Cardiac muscle cell (in vitro differentiated cells and primary cell): ENCODE measurements around the gene RORB. TPM values are rescaled to one million over a fixed set of nuclear protein-coding genes. Genes with fewer than 3 reads are reported as not detected.

Experiments
- DNase-seq, 2 donors: peaks; one replicate each; pipeline versions ENCODE4 v3.0.0 to v3.0.0-alpha.2; 2010 to 2017; ENCODE audit warnings: low read depth in 1 of 2, low spot score in 1 of 2
- H3K27ac ChIP-seq: fragments of 200-600 bp; sonication (generic); 2 replicates; pipeline ENCODE4 v1.5.1; 2016
- H3K27me3 ChIP-seq: fragments of 200-600 bp; sonication (generic); 2 replicates; pipeline ENCODE4 v1.6.0; 2016; ENCODE audit warnings: control low read depth
- H3K36me3 ChIP-seq: fragments of 200-600 bp; sonication (generic); 2 replicates; pipeline ENCODE4 v1.5.1; 2016; ENCODE audit warnings: control low read depth
- H3K4me1 ChIP-seq: fragments of 200-600 bp; sonication (generic); 2 replicates; pipeline ENCODE4 v1.8.1; 2017; ENCODE audit warnings: low read depth, mild to moderate bottlenecking, mixed run types
- H3K4me3 ChIP-seq: fragments of 200-600 bp; sonication (generic); 2 replicates; pipeline ENCODE4 v1.5.1; 2016; ENCODE audit warnings: mild to moderate bottlenecking
- H3K9me3 ChIP-seq: fragments of 200-600 bp; sonication (generic); 2 replicates; pipeline ENCODE4 v1.5.1; 2017; ENCODE audit warnings: low read depth, mild to moderate bottlenecking, control low read depth
- polyA plus RNA-seq: library from polyadenylated mRNA; unstranded; fragments of >200 nt; fragmentation: Nextera tagmentation; extraction: Ambion mirVana; gene quantifications from 2 replicates; pipeline ENCODE4 v1.2.1, GENCODE V29; 2016
- total RNA-seq: library from RNA; depleted of rRNA; stranded (reverse); fragments of >200 nt; gene quantifications from 2 replicates; pipeline ENCODE4 v1.2.3, GENCODE V29; 2016
- TF ChIP-seq, protein P1 (sequence below): IDR thresholded peaks from 2 replicates; pipeline ENCODE4 v1.5.1; 2012; ENCODE audit warnings: low read depth, mild to moderate bottlenecking, low read length

The RORB gene
- total and polyA plus RNA-seq, 2 experiments from 2014 or later: 0.03 TPM; not detected in 1

DNA sequence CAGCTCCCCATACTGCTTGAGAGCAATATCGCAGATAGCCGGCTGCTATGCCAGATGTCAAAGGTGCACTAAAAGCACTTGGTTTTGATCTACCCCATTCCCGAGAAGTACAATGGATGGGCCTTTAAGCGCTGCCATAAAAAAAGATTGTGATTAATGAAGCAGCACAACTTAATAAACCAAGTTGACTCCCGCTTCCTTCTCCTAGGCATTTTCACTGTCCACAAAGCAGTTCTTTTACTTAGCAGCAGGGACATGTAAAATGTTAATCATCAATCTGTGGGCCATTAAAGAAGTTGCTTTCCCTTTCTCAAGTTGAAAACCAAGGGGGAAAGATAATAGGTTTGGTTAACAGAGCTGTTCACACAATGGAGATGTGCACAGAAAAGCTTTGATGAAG is 214.2 kb downstream of the RORB start:
- Histone ChIP-seq H3K9me3 (no peaks in the 10 kb centered on the region), H3K36me3 (no peaks in the 10 kb centered on the region), H3K27ac (no peak overlapping the region), H3K4me3 (no peak overlapping the region), H3K27me3 (no peaks in the 10 kb centered on the region), H3K4me1 (no peaks in the 10 kb centered on the region)
- TF ChIP-seq, protein P1, sequence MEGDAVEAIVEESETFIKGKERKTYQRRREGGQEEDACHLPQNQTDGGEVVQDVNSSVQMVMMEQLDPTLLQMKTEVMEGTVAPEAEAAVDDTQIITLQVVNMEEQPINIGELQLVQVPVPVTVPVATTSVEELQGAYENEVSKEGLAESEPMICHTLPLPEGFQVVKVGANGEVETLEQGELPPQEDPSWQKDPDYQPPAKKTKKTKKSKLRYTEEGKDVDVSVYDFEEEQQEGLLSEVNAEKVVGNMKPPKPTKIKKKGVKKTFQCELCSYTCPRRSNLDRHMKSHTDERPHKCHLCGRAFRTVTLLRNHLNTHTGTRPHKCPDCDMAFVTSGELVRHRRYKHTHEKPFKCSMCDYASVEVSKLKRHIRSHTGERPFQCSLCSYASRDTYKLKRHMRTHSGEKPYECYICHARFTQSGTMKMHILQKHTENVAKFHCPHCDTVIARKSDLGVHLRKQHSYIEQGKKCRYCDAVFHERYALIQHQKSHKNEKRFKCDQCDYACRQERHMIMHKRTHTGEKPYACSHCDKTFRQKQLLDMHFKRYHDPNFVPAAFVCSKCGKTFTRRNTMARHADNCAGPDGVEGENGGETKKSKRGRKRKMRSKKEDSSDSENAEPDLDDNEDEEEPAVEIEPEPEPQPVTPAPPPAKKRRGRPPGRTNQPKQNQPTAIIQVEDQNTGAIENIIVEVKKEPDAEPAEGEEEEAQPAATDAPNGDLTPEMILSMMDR: no peak
- DNase-seq: no peak

DNA sequence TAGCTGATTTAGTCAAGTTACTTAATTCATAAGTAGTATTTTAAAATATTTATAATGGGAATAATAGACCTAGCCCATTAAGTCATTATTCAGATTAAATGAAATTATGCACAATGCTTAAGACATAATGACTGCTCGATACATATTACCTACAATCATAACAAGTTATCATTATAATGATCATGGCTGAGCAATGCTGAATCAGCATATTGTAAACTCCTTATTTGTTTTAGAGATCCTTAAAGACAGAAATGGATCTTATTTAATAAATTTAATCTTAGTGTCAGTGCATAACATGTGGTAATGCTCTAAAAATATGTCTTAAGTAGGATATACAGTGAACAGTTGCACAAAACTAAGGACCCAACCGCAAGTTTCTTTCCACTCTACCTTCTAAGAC is 221.6 kb downstream of the RORB start:
- H3K27ac ChIP-seq: no peak overlapping the region
- TF ChIP-seq, protein P1: no peak
- no peaks in the 10 kb centered on the region for H3K27me3 ChIP-seq
- no peak for DNase-seq
- no peaks in the 10 kb centered on the region for H3K4me1 ChIP-seq
- no peak overlapping the region for H3K4me3 ChIP-seq
- H3K36me3 ChIP-seq: no peaks in the 10 kb centered on the region
- no peaks in the 10 kb centered on the region for H3K9me3 ChIP-seq

DNA sequence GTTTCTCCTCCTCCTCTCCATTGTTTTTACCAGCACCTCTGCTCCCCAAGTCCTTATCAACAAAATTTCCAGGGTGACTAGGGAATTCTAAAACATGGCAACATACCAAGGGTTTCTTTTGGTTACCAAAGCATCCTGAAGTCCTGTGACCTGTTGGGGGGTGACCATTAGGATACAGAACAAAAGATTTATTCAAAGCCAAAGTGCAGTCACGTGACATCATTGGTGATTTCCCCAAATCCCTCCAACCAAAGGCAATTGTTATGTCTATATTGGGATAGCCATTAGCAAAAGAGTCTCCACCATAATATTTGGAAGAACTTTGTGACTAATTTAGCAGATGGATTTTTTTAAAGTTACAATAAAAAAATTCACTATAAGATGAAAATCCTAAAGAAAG is 222.2 kb downstream of the RORB start:
- Histone ChIP-seq H3K27me3 (no peaks in the 10 kb centered on the region), H3K36me3 (no peaks in the 10 kb centered on the region), H3K4me1 (no peaks in the 10 kb centered on the region), H3K4me3 (no peak overlapping the region), H3K27ac (no peak overlapping the region), H3K9me3 (no peaks in the 10 kb centered on the region)
- TF ChIP-seq, protein P1: no peak
- DNase-seq: no peak

DNA sequence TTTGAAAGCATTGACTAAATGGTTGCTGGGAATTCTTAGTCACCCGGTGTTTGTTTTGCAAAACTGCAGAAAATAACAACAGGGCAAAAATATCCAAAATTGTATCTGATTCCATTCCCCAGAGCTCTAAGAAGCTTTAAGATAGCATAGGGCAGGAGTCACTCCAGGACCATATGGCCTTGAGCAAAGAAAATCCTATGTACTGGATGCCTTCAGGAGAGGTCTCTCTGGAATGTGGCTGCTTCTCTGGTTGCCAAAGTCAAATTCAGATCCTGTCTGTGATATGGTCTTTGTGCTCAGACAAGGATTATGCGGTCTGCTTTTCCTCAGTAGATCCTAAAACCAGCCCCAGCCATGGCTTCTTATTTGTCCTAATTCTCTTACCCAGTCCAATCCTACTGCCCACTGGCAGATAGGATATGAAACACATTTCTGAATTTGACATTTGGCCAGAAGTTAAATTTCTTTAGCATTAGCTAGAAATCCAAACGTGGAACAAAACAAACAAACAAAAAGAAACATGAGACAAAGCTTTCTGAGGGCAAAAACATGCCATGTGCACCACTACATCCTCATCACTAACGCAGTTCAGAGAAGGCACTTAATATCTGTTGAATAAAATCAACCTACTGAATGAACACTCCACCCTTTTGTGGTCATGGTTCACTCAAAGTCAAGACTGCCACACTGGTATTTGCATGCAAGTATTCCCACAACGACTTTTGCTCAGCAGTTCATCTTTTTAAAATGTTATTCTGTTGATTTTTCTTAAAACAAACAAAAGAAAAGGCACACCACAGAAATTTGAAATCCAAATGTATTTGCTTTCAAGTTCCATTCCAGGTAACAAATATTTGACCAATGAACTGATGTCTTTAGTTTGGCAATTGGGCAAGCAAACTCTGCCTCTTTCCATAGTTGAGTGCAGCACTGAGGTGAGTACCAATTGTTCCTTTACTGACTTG is 224.8 kb downstream of the RORB start:
- H3K36me3 ChIP-seq: no peaks in the 10 kb centered on the region
- H3K27ac ChIP-seq: no peak overlapping the region
- DNase-seq: no peak
- no peaks in the 10 kb centered on the region for H3K27me3 ChIP-seq
- no peak overlapping the region for H3K4me3 ChIP-seq
- H3K4me1 ChIP-seq: no peaks in the 10 kb centered on the region
- TF ChIP-seq, protein P1: no peak
- H3K9me3 ChIP-seq: no peaks in the 10 kb centered on the region

DNA sequence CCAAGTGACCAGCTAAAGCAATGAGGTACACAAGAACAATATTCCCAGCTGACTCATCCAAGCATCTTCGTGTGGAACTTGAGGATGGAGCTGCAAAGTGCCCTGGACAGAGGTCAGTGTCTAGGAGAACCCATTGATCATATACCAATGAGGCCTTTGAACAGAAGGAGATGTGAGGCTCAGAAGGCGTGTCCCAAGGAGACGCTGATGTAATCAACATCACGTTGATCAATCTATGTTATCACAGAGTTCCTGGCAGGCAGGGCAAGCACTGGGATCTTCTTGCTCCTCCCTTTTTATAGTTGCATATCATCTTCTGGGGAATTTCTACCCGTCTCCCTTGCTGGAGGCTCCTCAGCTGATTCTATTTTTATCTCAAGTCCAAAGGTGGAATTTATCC is 227.2 kb downstream of the RORB start:
- Histone ChIP-seq H3K36me3 (no peaks in the 10 kb centered on the region), H3K4me1 (no peaks in the 10 kb centered on the region), H3K9me3 (no peaks in the 10 kb centered on the region), H3K27ac (no peak overlapping the region), H3K27me3 (no peaks in the 10 kb centered on the region), H3K4me3 (no peak overlapping the region)
- DNase-seq: no peak
- TF ChIP-seq, protein P1: no peak
